GM19324 (cell line): ENCODE data around the gene ANK3.

Source experiments
- ATAC-seq: cut with Tn5 transposase; IDR thresholded peaks from one replicate; pipeline ENCODE4 v1.9.1; 2021; ENCODE audit warnings: mild to moderate bottlenecking, moderate library complexity; ENCODE audit not compliant: unreplicated experiment, low FRiP score

The ANK3 gene

GRCh38 chr10:60009710-60010383 is 379.8 kb downstream of the ANK3 start:
- ATAC-seq: no peak

- no peak for ATAC-seq
Observed at GRCh38 chr10:60009276-60009675, 380.4 kb downstream of the ANK3 start.

- no peak for ATAC-seq
Observed at GRCh38 chr10:60008816-60009215, 380.9 kb downstream of the ANK3 start.

- no peak for ATAC-seq
Observed at GRCh38 chr10:60006062-60006461, 383.6 kb downstream of the ANK3 start.

- ATAC-seq: no peak
Observed at GRCh38 chr10:60003651-60004523, 385.8 kb downstream of the ANK3 start.

- ATAC-seq: no peak
Observed at GRCh38 chr10:60000747-60001146, 388.9 kb downstream of the ANK3 start.

GRCh38 chr10:59997827-59998525 is 391.7 kb downstream of the ANK3 start:
- no peak for ATAC-seq

GRCh38 chr10:59995862-59996261 is 393.8 kb downstream of the ANK3 start:
- ATAC-seq: no peak

- no peak for ATAC-seq
Observed at GRCh38 chr10:59993931-59994330, 395.7 kb downstream of the ANK3 start.

- ATAC-seq: no peak
Observed at GRCh38 chr10:59991661-59992060, 398.0 kb downstream of the ANK3 start.

GRCh38 chr10:59991117-59991516 is 398.6 kb downstream of the ANK3 start:
- ATAC-seq: no peak

- ATAC-seq: no peak
Observed at GRCh38 chr10:59985639-59986038, 404.0 kb downstream of the ANK3 start.

GRCh38 chr10:59984415-59984814 is 405.3 kb downstream of the ANK3 start:
- no peak for ATAC-seq

GRCh38 chr10:59980356-59980755 is 409.3 kb downstream of the ANK3 start:
- no peak for ATAC-seq

GRCh38 chr10:59977486-59977885 is 412.2 kb downstream of the ANK3 start:
- ATAC-seq: no peak

- ATAC-seq: no peak
Observed at GRCh38 chr10:59976909-59977308, 412.8 kb downstream of the ANK3 start.
